Raji (cell line): ENCODE measurements around the gene HDHD3.

Experiments
- POLR2A ChIP-seq: IDR thresholded peaks from 2 replicates; pipeline ENCODE4 v1.6.1; 2011; ENCODE audit warnings: low read depth, low read length, control low read depth; ENCODE audit not compliant: insufficient read depth

The HDHD3 gene

DNA sequence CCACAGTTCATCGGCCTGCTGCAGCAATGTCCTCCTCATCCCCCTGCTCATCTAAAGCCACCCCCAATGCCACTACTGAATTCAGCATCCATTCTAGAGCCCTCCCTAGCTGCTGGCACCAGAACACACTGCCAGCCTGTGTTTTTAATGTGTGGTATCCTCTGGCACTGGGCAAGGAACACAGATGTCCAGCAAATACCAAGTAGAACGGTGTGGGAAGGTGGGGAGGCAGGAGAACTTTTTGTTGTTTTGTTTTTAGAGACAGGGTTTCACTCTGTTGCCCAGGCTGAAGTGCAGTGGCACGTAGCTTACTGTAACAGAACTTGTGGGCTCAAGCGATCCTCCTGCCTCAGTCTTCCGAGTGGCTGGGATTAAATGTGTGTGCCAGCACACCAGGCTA is 4.7 kb downstream of the HDHD3 start:
- no peak for TF ChIP-seq POLR2A

DNA sequence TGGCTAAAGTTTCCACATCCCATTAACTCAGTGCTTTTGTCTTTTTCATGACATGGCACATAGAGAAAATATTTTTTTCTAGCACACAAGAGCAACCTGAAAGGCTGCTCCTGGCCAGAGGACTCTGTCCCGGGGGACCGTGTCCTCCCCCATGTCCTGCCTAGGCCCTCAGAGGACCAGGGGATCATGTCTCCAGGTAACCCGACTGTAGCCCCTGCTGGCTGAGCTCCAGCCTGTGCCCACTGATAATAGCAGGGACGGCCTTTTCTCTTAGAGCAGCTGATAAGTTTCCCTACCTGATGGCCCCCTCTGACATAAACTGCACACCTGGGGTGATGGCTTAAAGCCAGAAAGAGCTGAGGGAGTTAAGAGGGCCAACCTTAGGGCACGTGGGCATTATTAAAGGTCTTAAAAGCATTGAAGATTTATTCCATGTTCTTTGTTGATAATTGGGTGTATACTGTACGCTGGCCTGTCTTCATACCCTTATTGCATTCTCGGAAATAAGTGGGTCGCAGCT is 5.9 kb downstream of the HDHD3 start:
- TF ChIP-seq POLR2A: no peak

GRCh38 chr9:113369855-113370140 is 7.0 kb downstream of the HDHD3 start:
- no peak for TF ChIP-seq POLR2A

- TF ChIP-seq POLR2A: no peak
These were observed 7.6 kb downstream of the HDHD3 start for GRCh38 chr9:113368982-113369854.

GRCh38 chr9:113368348-113368981 is 8.3 kb downstream of the HDHD3 start:
- TF ChIP-seq POLR2A: no peak

DNA sequence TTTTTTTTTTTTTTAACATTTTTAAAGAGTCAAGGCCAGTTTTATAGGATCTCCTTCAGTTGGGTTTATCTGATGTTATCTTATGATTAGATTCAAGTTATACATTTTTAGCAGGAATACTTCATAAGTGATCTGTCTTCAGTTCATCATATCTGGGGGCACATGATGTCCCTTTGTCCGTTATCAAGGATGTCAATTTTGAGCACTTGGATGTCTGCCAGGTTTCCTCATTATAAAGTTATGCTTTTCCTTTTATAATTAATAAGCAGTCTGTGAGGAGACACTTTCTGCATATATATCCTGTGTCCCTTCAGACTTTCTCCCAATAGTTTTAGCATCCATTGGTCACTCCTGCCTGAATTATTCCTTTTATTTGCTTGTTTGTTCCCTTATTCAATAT is 11.8 kb downstream of the HDHD3 start:
- no peak for TF ChIP-seq POLR2A

DNA sequence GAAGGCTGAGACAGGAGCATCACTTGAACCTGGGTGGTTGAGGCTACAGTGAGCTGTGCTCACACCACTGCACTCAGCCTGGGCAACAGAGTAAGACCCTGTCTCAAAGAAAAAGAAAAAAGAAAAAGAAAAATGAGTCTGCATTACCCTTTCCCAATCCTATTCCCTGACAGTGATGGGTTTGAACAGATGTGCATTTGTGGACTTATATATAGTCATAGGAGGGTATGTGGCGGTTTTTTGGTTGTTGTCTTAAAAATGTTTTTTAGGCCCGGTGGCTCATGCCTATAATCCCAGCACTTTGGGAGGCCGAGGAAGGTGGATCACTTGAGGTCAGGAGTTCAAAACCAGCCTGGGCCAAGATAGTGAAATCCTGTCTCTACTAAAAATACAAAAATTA is 13.4 kb downstream of the HDHD3 start:
- no peak for TF ChIP-seq POLR2A

GRCh38 chr9:113361304-113362018 is 15.3 kb downstream of the HDHD3 start:
- no peak for TF ChIP-seq POLR2A

DNA sequence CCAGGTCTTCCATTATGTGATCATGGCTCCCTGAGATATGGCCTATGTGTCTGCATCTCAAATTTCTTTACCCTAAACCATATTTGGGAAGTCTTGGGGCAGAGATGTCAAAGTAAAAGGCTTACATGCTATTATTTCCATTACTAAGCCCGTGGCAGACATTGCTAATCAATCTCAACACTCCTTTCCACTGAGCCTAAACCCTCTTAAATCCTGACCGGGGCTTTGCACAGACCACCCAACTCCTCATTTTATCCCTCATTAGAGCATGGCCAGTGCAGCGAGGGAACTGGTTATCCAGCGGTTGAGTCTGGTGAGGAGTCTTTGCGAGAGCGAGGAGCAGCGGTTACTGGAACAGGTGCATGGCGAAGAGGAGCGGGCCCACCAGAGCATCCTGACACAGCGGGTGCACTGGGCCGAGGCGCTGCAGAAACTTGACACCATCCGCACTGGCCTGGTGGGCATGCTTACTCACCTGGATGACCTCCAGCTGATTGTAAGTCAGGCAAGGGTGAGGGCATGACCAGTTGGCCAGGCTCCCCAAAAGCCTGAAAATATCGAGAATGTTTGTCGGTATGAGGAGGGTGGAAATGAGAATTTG is 16.4 kb downstream of the HDHD3 start:
- TF ChIP-seq POLR2A: no peak

DNA sequence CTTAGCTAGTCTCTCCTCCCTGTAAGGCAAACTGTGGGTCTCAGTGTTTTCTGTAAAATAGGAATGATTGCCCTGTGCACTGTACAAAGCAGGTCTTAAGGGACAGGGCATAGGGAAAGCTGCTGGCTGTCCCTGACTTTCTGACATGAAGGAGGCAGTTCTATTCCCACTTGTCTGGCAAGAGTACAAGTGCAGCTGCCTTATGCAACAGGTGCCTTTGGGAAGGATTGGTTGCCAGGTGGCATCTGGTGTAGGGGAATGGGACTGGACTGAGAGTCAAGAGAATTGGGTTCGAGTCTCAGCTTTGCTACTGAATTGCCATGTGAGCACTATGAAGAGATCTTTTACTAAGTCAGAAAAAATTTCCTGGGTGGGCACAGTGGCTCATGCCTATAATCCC is 17.4 kb downstream of the HDHD3 start:
- TF ChIP-seq POLR2A: no peak

DNA sequence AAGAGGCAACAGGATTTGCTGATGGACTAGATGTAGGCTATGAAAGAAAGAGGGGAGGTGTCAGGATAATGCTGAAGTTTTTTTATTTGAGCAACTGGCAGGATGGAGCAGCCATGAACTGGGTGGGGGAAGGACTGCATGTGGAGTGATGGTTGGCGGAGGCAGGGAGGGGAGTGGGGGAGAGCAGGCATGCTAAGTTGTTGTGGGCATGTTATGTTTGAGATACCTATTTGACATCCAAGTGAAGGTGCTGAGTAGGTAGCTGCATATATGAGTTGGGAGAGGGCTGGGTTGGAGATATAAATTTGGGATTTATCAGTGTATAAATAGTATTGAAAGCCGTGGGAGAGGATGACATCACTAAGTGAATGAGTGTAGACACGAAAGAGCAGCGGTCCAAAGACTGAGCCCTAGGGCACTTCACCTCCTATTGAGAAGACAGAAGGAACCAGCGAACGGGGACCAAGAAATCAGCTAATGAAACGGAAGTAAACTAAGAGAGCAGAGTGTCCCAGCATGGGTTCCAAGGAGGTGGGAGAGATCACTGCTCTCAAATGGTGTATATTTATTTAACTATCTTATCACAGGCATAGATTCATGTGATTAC is 20.0 kb downstream of the HDHD3 start:
- no peak for TF ChIP-seq POLR2A

- TF ChIP-seq POLR2A: no peak
These were observed 21.7 kb downstream of the HDHD3 start for GRCh38 chr9:113355040-113355596.

DNA sequence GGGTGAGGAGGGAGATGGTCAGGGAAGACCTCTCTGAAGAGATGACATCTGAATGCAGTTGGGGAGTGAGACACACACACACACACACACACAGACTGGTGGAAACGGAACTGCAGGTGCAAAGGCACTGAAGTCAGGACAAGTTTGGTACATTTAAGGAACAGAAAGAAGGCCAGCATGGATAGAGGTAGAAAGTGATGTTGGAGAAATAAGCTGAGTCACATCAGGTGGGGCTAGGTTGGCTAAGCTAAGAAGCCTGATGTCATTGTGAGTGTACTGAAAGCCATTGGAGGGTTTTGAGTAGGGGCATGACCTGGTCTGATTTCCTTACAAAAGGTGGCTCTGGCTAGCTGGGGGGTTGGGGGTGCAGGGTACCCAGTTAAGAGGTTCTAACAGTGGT is 24.4 kb downstream of the HDHD3 start:
- no peak for TF ChIP-seq POLR2A

DNA sequence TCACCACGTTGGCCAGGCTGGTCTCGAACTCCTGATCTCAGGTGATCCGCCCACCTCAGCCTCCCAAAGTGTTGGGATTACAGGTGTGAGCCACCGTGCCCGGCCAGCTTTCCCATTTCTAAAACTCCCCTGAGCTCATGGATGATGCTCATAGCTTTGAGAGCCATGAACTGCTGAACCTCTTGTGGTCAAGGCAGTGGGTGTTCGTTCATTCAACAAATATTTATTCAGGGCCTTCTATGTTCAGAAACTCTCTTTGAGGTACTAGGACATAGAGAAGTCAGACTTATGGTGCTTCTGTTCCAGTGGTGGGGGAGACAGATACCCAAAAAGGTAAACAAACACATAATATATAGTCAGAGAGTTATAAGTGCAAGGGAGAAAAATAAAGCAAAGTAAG is 24.8 kb downstream of the HDHD3 start:
- TF ChIP-seq POLR2A: no peak

- no peak for TF ChIP-seq POLR2A
These were observed 25.8 kb downstream of the HDHD3 start for GRCh38 chr9:113350937-113351336.

DNA sequence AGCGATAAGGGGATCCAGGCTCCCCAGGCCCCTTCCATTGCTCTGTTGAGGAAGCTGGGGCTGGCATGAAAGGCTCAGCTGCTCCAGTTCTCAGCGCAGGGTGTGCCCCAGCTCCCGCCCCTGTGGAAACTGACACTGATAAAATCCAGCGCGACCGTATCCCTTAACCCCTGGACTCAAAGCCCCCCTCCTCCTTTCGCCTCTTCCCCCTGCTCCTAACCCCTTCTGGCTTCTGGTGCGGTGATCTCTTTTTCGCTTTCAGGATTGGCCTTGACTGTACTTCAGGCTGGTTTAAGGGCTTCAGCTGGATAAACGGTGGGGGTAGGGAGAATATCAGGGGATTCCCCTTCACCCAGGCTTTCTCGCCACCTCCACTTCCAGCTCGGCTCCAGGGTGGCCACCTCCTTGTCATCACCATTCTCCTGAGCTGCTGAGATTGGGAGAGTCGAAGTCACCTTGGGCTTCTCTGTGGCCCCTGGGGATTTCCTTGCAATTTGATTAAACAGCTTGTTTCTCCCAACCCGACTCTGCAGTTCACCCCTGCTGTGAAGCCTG is 26.6 kb downstream of the HDHD3 start:
- no peak for TF ChIP-seq POLR2A
